ENCODE results near the gene GALNT2. TPM values are rescaled to one million over a fixed set of nuclear protein-coding genes. Genes with fewer than 3 reads are reported as not detected.
A peak's percentile ranks its signal among the peaks of the same experiment; 100 is the strongest.

GALNT2 gene
- total RNA-seq, 1 donor from 2014 or later: 58.0 TPM

DNA sequence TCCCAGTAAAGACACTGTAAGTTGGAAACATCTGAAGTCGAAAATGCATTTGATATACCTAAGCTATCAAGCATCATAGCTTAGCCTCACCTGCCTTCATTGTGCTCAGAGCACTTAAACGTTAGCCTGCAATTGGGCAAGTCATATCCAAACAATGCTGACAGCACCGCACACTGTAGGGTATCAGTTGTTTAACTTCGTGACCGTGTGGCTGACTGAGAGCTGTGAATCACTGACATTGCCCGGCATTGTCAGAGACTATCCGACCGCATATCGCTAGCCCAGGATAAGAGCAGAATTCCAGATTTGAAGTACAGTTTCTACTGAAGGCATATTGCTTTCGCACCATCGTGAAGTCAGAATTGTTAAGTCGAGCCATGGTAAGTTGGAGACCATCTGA, 41.5 kb downstream of the GALNT2 start:
- Mint-ChIP-seq H3K27ac (ENCODE audit: unreplicated experiment) (no peak overlapping the region), H3K9me3 (no peaks in the 10 kb centered on the region), H3K27me3 (ENCODE audit: low read depth) (no peaks in the 10 kb centered on the region), H3K4me3 (no peak overlapping the region), H3K36me3 (ENCODE audit: low read depth) (no peaks in the 10 kb centered on the region), H3K4me1 (peaks cover 61% of the 10 kb centered on the region)
- TF ChIP-seq, protein P1, sequence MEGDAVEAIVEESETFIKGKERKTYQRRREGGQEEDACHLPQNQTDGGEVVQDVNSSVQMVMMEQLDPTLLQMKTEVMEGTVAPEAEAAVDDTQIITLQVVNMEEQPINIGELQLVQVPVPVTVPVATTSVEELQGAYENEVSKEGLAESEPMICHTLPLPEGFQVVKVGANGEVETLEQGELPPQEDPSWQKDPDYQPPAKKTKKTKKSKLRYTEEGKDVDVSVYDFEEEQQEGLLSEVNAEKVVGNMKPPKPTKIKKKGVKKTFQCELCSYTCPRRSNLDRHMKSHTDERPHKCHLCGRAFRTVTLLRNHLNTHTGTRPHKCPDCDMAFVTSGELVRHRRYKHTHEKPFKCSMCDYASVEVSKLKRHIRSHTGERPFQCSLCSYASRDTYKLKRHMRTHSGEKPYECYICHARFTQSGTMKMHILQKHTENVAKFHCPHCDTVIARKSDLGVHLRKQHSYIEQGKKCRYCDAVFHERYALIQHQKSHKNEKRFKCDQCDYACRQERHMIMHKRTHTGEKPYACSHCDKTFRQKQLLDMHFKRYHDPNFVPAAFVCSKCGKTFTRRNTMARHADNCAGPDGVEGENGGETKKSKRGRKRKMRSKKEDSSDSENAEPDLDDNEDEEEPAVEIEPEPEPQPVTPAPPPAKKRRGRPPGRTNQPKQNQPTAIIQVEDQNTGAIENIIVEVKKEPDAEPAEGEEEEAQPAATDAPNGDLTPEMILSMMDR (conservative IDR thresholded peaks at IDR 0.05): no peak
- no peak for DNase-seq (ENCODE audit: low read depth, low spot score)

DNA sequence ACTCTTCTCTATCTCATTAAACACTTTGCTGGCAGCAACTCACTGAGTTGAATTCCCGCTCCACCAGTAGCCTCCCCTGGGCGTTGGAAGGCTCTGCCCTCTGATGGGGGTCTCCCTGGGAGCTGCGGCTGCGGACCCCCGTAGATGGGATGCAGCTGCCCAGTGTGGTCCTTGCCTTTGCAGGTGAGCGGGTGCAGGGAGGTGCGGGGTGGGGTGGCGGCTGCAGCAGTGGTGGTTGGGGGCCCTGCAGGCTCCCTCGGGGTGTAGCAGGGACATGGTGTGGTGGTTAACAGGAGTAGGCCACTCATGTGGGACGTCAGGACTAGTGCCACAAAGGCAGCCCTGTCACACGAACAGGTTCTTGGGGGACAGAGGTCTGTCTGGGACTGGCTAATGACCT, 42.0 kb downstream of the GALNT2 start:
- Mint-ChIP-seq H3K27me3 (ENCODE audit: low read depth) (no peaks in the 10 kb centered on the region), H3K27ac (ENCODE audit: unreplicated experiment) (no peak overlapping the region), H3K9me3 (no peaks in the 10 kb centered on the region), H3K36me3 (ENCODE audit: low read depth) (no peaks in the 10 kb centered on the region), H3K4me3 (no peak overlapping the region), H3K4me1 (peaks cover 61% of the 10 kb centered on the region)
- no peak for DNase-seq (ENCODE audit: low read depth, low spot score)
- TF ChIP-seq, protein P1 (conservative IDR thresholded peaks at IDR 0.05): no peak

DNA sequence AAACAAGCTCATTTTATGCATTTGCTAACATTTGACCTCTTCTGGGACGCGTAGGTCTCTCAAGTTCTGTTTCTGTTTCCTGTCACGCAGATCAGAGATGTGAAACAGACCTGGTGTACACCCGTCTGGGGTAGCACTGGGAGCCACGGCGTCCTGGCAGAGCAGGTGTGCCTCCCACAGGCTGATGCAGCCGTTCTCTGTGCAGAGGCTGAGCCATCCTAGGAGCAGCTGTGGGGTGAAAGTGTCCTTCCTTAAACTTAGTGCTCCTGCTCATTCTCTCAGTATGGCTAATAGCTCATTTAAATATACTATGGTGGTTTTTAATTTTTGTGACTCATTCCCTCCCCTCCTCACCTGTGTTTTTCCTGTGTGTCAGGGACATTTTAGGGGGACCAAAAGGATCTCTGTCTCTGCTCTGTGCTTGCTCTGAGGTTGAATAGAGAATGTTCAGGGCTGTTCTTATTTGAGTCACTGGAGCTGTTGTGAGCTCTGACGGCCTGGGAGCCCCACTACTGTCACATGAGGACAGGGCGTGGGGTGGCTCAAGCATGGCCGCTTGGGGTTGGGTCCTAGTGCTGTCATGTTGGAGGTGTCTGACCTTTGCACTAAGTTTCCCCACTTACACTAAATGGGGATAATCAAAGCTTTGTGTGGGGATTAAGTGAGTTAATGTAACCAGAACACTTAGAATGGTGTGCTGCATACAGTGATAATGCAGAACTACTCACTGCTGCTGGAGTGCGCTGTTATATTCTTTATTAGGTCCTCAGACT, 43.0 kb downstream of the GALNT2 start:
- Mint-ChIP-seq H3K36me3 (ENCODE audit: low read depth) (peaks cover 3% of the 10 kb centered on the region), H3K4me1 (peaks cover 60% of the 10 kb centered on the region), H3K9me3 (no peaks in the 10 kb centered on the region), H3K27ac (ENCODE audit: unreplicated experiment) (peak overlapping the region; percentile 73), H3K27me3 (ENCODE audit: low read depth) (no peaks in the 10 kb centered on the region), H3K4me3 (no peak overlapping the region)
- DNase-seq (ENCODE audit: low read depth, low spot score): no peak
- TF ChIP-seq, protein P1 (conservative IDR thresholded peaks at IDR 0.05): no peak

DNA sequence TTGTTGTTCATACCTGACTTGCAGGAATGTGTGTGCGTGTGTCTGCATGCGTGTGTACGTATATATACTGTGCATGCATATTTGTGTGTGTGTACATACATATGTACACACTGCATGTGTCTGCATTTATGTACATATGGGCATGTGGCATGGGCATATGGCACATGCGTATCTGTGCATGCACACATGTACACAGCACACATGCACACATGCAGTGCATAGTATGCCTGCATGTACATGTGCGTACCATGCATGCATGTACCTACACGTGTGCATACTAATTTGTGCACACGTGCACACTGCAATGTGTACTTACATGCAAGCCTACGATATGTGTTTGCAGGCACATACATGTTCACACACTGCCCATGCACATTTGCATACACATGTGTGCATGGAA, 43.9 kb downstream of the GALNT2 start:
- TF ChIP-seq, protein P1 (conservative IDR thresholded peaks at IDR 0.05): no peak
- Mint-ChIP-seq H3K36me3 (ENCODE audit: low read depth) (peaks cover 6% of the 10 kb centered on the region), H3K27me3 (ENCODE audit: low read depth) (no peaks in the 10 kb centered on the region), H3K9me3 (no peaks in the 10 kb centered on the region), H3K4me3 (no peak overlapping the region), H3K4me1 (peaks cover 60% of the 10 kb centered on the region), H3K27ac (ENCODE audit: unreplicated experiment) (no peak overlapping the region)
- DNase-seq (ENCODE audit: low read depth, low spot score): no peak

DNA sequence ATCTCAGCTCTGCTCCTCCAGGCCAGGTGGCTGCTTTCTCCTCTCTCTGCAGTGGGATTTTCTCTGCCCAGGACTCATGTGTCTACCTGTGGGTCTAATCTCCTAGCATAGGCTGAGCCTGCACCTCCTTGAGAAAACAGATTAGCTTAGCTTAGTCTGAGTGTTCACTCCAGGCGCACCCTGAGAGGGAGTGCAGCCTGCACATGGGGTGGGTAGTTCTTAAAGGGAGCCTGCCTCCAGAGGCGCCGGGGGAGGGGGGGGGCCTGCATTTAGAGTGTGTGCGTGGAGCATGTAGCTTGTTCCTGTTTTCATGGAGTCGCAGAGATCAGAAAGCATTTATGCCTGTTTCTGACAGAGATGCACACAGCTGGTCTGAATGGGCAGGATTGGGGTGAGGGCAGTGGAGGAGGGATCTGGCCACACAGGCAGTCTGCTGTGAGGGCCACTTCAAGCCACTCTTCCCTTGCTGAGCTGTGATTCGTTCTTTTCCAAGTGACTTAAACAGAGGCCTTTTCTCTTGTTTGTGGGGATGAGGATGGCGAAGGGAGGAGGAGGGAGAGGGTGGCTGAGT, 45.2 kb downstream of the GALNT2 start:
- DNase-seq (ENCODE audit: low read depth, low spot score): peak; percentile 18
- TF ChIP-seq, protein P1 (conservative IDR thresholded peaks at IDR 0.05): no peak
- H3K4me3 Mint-ChIP-seq: peak overlapping the region; percentile 24

More for the DNA sequence above, 45.2 kb downstream of the GALNT2 start:
- Mint-ChIP-seq H3K9me3 (no peaks in the 10 kb centered on the region), H3K27ac (ENCODE audit: unreplicated experiment) (peak overlapping the region; percentile 63), H3K4me1 (peaks cover 61% of the 10 kb centered on the region), H3K36me3 (ENCODE audit: low read depth) (peaks cover 6% of the 10 kb centered on the region), H3K27me3 (ENCODE audit: low read depth) (no peaks in the 10 kb centered on the region)

Measured in neural crest cell (in vitro differentiated cells).